WTC11 (cell line): Measurements from ENCODE around the gene OR6C76.

Experiments used
- AFF4 ChIP-seq: sonication (generic); formaldehyde crosslinking; IDR thresholded peaks from 2 replicates; pipeline ENCODE4 v1.8.1; 2023; ENCODE audit warnings: mild to moderate bottlenecking, missing genetic modification reagents, borderline replicate concordance
- CTCF ChIP-seq: fragments of 200-600 bp; IDR thresholded peaks from 2 replicates; pipeline ENCODE4 v1.8.0; 2022; ENCODE audit warnings: antibody characterized with exemption
- MAX ChIP-seq: sonication (generic); formaldehyde crosslinking; IDR thresholded peaks from 2 replicates; pipeline ENCODE4 v1.8.0; 2022; ENCODE audit warnings: mild to moderate bottlenecking, missing genetic modification reagents
- MLX ChIP-seq: sonication (generic); formaldehyde crosslinking; IDR thresholded peaks from 2 replicates; pipeline ENCODE4 v1.8.1; 2023; ENCODE audit warnings: mild to moderate bottlenecking, missing genetic modification reagents, moderate library complexity
- ZNF138 ChIP-seq: sonication (generic); formaldehyde crosslinking; conservative IDR thresholded peaks from 2 replicates; pipeline ENCODE4 v1.8.1; 2022; ENCODE audit warnings: mild to moderate bottlenecking, moderate library complexity, missing genetic modification reagents
- ZNF396 ChIP-seq: fragments of 250-450 bp; sonication (Bioruptor Pico); IDR thresholded peaks from 2 replicates; pipeline ENCODE4 v1.8.0; 2021; ENCODE audit warnings: mild to moderate bottlenecking, moderate library complexity, borderline replicate concordance
- ZNF532 ChIP-seq: fragments of 250-450 bp; sonication (Bioruptor Pico); IDR thresholded peaks from 2 replicates; pipeline ENCODE4 v1.9.0; 2021; ENCODE audit warnings: mild to moderate bottlenecking, borderline replicate concordance

- TF ChIP-seq ZNF396 (CRISPR knock-in tag) (no peak), ZNF532 (CRISPR knock-in tag) (no peak), MLX (no peak), ZNF138 (CRISPR knock-in tag) (no peak), MAX (CRISPR knock-in tag) (no peak), CTCF (no peak), AFF4 (no peak)
Measured at GRCh38 chr12:55469291-55469690, 43.2 kb downstream of the OR6C76 start.
